GOT3 (cell line): ENCODE results near the gene MYRIP.
"Not testable (repeated sequence)": the region's sequence is repeated elsewhere in the genome, so short reads cannot be mapped to it uniquely, and the experiment has no call there.

ENCODE experiments used
- DNase-seq: peaks from one replicate; lab custom pipeline; 2025; ENCODE audit warnings: mixed read lengths; lab: John Stamatoyannopoulos, UW

Gene MYRIP

DNA sequence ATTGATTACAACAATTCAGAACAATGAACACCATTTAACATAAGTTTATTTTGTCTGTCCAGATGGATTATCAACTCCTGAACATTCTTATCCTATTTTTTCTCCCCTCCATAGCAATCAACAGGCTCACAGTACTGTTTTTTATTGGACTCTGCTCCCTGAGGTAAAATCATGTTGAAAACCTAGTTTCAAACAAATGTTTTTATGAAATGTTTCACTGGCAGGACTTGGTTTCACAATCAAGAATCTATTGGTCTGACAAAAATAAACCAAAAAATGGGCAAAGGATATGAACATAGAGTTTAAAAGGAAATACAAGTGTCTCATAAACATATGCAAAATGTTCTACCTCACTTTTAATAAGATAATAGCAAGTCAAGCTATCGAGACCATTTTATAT lies 2.6 kb upstream of the MYRIP start:
- no peak for DNase-seq

DNA sequence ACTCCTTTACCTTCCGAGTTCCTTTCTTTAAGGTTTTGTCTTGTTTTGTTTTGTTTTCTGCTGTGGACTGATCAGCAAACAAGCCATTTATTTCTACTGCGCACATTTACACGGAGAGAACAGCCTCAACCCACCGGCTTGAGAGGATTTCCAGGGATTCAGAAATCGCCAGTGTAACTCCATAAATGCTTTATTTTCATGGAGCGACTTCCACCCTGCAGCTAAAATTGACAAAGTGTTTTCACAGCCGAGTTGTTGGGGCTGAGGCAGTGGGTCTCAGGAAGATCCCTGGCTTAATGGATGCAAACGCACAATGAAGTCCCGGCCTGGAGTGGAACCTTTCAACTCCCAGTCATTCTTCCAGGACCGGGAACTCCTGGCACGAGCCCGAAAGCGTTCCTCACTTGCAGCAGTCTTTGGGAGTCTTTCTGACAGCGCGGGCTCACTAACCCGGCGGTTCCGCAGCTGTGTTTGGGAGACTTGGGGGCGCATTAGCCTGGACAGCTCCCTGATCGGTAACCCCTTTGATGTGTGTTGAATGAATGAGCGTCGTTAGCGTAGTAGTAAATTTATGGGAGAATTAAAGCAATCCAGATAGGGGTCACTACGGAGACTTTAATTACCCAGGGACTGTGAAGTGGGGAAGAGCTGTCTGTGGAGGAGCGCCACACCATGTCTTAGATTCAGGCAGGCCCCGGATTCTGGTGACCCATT lies 785 bp upstream of the MYRIP start:
- DNase-seq, result no peak

DNA sequence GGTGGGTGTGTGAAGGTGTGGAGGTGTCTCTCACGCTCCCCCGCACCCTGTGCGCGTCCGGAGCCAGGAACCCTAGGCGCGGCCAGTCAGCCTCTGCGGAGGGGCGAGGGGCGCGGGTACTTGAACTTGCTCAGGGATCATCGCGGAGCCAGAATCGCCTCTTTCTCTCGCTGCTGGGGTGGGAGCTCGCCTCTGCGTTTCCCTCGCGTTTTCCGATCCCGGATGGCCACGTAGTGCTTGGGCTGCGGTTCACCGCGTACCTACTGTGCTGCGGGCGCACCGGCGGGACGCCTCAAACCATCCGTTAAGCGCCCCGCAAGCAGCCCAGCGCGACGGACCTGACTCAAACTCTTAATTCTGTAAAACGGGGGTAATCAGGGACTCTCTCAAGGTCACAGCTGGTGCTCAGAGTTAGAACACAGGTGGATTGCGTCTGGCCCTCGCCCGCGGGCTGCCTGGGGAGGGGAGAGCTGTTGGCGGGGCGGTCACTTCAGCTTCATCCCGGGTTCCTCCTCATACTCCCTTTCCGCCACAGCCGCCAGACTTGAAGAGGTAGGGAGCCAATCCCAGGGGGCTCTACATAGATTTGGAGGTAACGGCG lies 686 bp downstream of the MYRIP start:
- DNase-seq, result no peak

DNA sequence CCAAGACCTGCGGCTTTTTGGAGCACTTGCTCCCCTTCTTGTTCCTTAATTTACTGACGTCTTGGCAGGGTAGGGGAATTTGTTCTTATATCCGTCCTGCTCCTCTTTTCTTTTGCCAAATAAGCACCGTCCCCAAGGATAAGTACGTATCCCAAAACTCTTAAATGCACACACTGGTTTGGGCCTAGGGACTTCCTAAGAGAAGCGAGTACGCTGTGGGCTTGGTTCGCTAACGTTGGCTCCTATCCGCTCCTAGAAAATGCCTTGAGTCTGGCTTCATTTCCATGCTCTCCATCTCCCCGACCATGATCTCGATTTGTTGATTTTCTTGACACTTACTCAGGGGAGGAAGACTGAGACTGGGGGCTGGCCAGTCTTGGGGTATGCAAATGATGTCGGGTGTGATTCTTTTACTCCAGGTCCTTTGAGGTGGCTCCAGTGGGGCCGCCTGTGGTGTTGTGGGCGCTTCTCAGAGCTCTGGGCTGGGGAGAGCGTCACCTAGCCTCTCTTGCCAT lies 1.3 kb downstream of the MYRIP start:
- no peak for DNase-seq

DNA sequence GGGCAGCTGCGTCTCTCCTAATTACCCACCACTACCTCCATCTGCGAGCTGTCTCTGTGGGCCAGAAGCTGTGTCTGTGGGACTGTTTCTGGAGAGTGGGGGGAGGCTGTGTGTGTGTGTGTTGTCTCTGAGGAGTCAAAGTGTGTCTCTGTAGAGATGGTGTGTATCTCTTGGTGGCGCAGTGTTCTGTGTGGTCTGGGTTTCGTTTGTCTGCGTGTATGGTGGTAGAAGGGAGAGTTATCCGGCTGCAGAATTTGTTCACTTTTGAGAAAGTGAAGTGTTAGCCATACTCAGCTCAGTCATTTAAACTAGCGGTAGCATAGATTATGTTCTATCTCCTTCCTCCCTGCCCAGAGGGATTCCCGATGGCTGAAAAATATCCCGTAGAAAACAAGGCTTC lies 2.2 kb downstream of the MYRIP start:
- no peak for DNase-seq

DNA sequence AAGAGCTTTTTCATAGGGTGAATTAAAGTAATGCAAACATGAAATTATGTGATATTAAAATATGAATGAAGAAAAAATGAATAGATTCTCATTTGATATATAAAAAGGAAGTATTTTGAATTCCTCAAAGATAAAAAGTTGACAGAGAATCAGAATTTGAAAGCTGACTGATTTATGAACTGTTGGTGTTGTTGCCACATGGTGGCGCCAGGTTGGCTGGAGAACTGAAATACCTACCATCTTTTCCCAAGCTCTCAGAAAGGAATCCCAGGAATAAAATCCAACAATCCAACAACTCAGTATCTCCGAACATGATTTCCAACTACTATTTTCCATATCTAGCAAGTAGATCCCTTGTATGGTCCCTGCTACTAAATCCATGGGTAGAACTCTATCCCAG lies 3.1 kb downstream of the MYRIP start:
- DNase-seq, result no peak

DNA sequence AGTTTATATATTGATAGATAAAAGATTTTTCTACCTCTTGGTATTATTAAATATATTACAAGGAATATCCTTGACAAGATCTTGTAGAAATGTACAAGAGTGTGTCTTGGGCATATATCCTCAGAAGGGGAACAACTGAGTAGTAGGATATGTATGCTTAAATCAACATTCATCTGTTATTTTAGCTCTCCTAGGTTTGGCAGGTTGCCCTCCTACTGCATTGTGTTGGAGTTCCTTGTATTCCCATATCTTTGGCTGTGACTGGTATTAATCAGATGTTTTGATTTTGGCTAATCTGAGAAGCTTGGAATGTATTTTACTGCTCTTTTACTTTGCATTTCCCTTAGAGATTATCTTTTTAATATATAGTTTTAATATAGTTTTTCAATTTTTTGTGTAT lies 4.6 kb downstream of the MYRIP start:
- no peak for DNase-seq

DNA sequence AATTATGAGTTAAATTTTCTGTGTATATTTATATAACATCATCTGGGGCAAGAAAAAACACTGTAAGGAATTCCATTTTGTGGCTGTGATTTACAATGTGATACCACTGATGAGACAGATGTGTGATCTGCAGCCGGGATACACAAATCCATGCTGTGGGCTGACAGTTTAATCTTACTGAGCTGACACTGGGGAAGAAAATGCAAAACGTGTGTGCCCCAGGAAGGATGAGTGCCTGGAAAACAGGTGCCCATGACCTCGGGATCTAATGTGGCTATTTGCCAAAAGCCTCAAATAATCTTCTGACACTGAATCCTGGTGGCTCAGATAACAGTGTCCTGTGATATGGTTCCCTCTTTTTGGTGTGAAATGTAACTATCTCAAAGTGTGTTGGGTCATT lies 10.5 kb downstream of the MYRIP start:
- DNase-seq, result no peak

DNA sequence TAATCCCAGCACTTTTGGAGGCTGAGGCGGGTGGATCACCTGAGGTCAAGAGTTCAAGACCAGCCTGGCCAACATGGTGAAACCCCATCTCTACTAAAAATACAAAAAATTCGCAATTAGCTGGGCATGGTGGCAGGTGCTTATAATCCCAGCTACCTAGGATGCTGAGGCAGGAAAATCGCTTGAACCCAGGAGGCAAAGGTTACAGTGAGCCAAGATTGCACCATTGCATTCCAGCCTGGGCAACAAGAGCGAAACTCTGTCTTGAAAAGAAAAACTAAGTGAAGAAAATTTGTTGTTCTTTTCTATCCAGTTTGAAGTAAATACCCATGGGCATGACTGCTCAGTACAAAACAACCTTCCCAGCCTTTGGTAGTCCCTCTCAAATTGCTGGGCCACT lies 24.4 kb downstream of the MYRIP start:
- not testable (repeated sequence) for DNase-seq

DNA sequence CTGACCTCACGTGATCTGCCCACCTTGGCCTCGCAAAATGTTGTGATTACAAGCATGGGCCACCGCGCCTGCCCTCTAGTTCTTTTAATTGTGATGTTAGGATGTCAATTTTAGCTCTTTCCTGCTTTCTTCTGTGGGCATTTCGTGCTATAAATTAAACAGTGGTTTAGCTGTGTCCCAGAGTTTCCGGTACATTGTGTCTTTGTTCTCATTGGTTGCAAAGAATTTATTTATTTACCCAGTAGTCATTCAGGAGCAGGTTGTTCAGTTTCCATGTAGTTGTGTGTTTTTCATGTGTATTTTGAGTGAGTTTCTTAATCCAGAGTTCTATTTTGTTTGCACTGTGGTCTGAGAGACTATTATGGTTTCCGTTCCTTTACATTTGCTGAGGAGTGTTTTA lies 30.1 kb downstream of the MYRIP start:
- no peak for DNase-seq

DNA sequence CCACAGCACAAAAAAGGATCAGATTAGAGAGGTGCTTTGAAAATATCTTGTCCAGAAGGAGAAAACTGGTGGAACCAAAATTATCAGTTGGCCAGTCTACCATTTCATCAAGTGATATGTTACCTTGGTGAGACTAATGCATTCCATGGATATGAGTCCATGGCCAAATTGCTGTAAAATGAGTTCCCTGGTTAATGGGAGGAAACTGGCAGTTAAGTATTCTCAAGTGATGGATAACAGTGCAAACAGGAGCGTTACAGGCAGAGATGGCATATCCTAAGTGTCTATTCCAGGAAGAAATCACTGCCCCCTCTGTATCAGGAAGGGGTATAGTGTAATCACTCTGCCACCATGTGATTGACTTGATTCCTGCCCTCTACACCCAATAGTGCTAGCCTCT lies 34.0 kb downstream of the MYRIP start:
- DNase-seq, result no peak

DNA sequence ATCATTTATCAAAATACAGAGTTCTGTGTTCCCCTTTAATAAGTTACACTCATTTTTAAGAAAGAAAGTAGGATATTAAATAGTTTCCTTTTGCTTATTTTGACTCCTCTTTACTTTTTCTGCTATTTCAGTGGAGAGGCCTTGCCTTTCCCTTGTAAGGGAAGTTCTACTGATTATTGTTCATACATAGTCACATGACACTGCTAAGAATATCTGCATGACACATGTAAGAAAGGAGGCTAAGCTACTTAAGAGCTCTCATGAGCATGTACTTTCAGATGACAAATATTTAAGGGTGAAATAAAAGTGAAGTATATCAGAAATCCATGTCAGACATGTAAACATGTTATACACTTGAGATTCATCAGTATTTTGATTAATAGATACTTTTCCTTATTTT lies 39.0 kb downstream of the MYRIP start:
- no peak for DNase-seq

DNA sequence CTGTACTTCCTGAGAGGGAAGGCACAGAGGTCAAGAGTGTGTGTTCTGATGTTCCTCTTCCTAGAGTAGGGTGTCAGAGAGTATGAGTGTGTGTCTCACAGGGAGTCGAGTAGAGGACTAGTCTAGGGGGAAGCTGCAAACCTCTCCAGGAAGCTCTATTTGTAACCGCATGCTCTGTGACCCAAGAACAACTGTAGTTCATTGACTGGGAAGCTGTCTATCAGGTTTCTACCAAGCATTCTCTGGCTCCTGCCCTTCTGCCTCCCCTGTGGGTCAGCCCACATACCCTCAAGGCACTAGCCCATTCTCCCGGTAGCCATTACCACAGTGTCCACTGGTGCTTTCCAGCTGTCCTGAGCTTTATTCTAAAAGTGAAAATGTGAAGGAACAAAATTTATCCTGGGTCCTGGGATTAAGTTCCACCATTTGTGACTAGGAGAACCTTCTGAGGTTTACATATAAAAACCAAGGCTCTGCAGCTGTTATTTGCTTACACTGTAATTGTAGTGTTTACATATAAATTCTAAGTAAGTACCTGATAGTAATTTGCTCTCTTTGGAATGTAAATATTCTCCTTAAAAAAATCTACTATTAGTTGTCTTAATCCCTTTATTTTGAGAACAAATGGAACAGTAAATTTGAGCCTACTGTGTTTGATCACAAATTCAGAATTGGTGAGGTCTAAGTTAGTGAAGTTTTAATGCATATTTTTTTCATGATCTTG lies 40.7 kb downstream of the MYRIP start:
- no peak for DNase-seq

DNA sequence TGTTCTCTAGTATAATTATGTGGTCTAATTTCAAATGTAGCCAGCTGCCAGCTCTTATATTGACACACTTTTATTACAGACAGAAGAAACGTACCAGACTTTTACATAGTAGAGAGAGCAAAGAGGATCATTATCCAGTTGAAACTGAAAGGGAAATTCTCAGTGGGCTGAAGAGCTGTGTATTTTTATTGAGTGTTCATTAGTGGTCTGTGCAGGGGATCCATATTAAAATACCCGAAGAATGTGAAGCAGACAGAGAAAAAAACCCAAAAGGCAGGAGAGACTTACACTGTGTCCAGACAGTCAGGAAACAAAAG lies 41.3 kb downstream of the MYRIP start:
- DNase-seq, result no peak

DNA sequence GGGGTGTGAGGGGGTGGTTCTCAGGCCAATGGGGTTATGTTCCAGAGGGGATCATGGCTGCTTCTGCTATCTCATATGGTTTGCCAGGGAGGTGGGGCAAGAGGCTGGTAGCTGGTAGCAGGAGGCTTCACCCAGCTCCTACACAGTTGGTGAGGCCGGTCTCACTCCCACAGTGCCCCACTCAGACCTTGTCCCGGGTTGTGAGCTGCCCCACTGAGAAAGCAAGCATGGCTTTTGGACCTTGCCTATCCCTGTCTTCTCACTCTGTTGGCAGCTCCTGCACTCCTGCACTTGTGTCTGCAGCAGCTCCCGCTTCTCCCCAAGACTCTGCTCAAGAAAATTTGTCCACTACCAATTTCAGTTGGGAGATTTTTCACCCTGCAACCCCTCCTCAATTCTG lies 46.1 kb downstream of the MYRIP start:
- no peak for DNase-seq

DNA sequence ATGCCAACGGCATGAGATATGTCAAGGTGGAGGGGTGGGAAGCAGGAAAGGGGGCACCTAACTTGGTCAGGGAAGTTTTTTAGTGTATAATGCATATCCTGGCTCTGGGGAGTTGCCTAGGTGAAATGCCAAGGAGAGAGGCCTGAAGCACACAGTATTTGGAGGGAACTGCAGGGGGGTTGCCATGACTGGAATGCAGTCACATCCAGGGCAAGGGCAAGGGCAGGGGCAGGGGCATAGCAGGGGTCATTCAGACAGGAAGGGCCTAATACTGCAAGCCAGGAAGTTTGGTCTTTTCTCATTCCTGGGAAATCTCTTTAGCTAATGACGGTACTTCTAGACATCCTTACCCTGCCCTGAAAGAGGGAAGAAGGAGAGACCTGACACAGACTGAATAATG lies 60.5 kb downstream of the MYRIP start:
- DNase-seq, result no peak

DNA sequence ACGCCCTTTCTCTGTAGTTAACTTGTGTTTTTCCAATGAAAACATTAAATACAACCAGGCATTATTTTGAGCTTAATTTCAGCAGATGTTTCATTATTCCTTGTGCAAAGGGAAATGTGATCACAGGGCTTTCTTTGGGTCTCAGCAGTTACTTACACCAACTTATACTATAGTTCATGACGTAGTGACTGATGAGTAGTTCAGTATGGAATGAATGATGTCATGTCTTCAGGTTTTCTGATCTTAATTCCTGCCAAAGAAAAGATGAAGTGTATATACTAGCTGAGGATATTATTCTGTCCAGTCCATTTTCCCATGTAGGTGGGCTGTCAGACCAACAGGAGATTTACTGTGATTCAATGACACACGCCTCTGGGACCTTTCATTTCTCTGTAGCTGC lies 61.3 kb downstream of the MYRIP start:
- no peak for DNase-seq

DNA sequence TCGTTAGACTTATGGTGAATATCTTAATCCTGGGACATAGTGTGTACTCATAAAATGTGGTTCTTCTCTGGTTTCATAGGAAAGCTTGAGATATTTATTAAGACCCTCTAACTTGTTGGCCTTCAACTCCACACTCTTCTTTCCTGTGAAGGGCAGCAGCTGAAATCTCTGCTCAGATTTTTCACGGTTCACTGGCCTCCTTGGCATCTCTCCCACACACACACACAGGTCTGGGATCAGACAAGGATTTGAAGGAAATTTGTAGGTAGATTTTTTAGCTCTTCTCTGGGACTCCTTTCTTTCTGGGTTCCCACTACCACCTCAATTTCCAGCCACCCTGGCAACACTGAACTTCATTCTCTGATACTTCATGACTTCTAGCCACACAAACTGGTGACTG lies 70.2 kb downstream of the MYRIP start:
- DNase-seq, result no peak

DNA sequence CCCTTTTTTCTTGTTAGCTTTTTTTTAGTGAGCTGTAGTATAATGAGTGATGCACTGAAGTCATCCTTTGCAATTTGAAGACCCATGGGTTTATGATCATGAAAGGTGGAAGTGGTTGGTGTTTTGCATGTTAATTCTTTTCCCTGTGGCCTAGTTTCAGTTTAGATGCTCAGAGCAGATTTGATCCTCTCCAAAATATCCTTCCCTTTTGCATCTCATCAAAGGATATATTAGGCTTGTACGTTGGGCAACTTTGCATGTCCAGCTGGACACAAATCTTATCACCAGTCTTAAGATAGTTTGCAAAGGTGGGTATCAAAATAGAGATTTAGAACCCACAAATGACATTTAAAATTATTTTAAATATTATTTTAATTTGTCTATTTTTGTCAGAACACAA lies 72.7 kb downstream of the MYRIP start:
- DNase-seq, result no peak

DNA sequence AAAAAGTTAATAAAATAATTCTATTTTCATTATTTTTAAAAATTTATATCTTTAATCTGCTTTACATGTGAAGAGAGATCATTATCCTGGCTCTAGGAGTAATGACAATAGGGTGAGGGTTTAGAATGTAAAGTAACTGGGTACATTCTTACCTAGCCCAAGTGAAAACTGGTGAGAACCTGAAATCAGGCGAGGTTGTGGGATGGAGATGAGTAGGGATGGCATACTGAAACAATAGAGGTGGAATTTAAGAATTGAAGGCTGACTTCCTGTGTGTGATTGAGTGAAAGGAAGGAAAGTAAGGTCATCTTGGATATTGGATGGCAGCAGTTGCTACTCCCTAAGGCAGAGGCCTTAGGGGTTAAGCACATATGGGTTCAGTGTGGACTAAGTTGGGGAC lies 82.7 kb downstream of the MYRIP start:
- no peak for DNase-seq

DNA sequence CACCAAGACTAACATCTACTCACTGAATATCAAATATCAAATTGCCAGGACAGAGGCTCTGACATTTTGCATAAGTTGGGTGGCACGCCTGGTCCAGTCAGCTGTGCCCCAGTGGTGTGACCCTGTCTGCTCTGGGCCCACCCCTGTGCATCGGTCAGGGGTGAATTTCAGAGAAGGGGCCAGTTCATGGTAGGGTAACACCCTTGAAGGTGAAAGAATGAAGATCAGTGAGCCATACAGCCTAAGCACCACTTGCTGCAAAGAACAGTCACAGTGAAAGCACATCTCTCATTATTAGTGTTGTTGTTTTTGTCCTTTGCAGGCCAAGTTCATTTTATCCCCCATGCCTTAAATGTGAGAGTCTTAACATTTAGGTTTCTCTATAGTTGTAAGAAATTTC lies 86.8 kb downstream of the MYRIP start:
- no peak for DNase-seq

DNA sequence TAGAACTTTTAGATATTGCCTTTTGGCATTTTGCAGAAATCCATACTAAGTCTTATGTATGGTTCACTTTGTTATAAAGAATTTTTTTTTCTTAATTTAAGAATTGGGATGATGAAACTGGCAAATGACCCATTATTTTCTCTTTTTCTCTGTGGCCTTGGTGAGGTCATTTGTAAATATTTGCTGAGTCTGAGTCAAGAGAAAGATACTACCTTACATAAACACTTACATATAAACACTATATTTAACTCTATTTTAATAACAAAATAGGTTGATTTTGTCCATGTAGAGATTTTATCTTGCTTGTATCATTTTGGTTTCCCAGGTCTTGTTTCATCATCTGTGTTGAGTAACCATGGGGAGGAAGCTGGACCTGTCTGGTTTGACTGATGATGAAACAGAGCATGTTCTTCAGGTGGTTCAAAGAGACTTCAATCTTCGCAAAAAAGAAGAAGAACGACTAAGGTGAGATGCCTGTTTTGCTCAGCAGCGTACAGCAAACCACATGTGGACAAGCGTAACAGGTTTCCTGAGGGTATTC lies 91.1 kb downstream of the MYRIP start:
- no peak for DNase-seq

DNA sequence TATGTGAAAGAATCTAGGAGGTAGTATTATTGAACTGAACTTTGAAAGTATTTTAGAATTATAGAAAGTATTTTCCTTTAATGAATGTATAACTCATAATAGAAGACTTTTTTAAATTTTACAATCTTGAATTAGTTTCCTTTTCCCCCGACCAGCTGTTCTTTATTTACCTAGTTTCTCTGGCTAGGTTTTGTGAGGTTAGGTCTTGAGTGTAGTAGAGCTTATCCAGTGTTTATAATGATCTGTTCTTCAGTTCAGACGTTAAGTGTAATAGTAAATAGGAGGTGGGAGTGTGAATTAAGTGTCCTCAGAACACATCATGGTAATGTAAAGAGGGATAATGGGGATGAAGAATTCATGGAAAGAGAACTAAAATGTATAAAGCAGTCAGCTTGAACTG lies 93.8 kb downstream of the MYRIP start:
- no peak for DNase-seq
